Measurements from ENCODE around the gene RBM24.

GRCh38 chr6:17303444-17303843, 22.3 kb downstream of the RBM24 start:
- TF ChIP-seq CTCF (IDR thresholded peaks at IDR 0.05; ENCODE audit: poor library complexity) (no peak), EZH2phosphoT487 (IDR thresholded peaks at IDR 0.05; ENCODE audit: low read depth, severe bottlenecking, unreplicated experiment) (no peak)
